ENCODE data around the gene DAP.

Gene DAP

DNA sequence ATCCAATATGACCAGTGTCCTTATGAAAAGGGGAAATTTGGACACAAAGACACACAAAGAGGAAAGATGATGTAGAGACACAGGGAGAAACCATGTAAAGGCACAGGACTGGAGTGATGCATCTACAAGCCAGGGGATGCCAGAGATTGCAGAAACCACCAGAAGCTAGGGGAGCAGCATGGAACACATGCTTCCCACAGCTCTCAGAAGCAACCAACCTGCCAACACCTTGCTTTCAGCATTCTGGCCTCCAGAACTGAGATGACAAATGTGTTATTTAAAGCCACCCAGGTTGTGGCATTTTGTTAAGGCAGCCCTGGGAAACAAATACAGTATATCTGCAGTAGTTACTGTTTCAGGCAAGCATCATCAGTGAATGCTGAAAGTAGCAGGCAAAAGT lies 23.2 kb downstream of the DAP start:
- Histone ChIP-seq H3K4ac (ENCODE audit: low read depth, low read length) (peak overlapping the region; percentile 44), H3K4me2 (ENCODE audit: low read length) (no peak overlapping the region), H2AK5ac (ENCODE audit: low read length) (no peak overlapping the region), H4K12ac (ENCODE audit: low read depth, low read length) (no peak overlapping the region), H2AFZ (ENCODE audit: insufficient read depth, low read length, poor library complexity) (no peak overlapping the region), H3K79me2 (ENCODE audit: control insufficient read depth, insufficient read depth, low read length, poor library complexity) (peaks cover 2% of the 10 kb centered on the region), H4K91ac (ENCODE audit: low read depth, low read length) (no peak overlapping the region), H3K27me3 (ENCODE audit: insufficient read depth, low read length) (no peaks in the 10 kb centered on the region), H3K79me1 (ENCODE audit: low read length) (peaks cover 4% of the 10 kb centered on the region), H2BK120ac (ENCODE audit: insufficient read depth, low read length, poor library complexity) (no peak overlapping the region), H3K23ac (ENCODE audit: low read length) (no peak overlapping the region), H3K36me3 (ENCODE audit: control insufficient read depth in 1 of 2, insufficient read depth in 2 of 2, low read length in 2 of 2) (peaks cover 13 to 26% of the 10 kb centered on the region in 2 experiments), H3K4me3 (ENCODE audit: low read depth, low read length) (no peak overlapping the region), H3K18ac (ENCODE audit: low read length) (peak overlapping the region; percentile 41), H4K8ac (ENCODE audit: low read depth, low read length) (no peak overlapping the region), H2BK5ac (ENCODE audit: low read depth, low read length, poor library complexity) (no peak overlapping the region), H3K9me3 (ENCODE audit: insufficient read depth, low read depth, low read length) (peaks cover 3% of the 10 kb centered on the region), H2BK12ac (ENCODE audit: low read length) (no peak overlapping the region), H3K27ac (ENCODE audit: low read depth, low read length) (no peak overlapping the region), H3K14ac (ENCODE audit: low read length) (no peak overlapping the region), H3K9ac (ENCODE audit: low read length) (no peak overlapping the region), H3K4me1 (ENCODE audit: control insufficient read depth in 1 of 2, insufficient read depth in 2 of 2, low read length in 2 of 2) (peaks cover 5 to 8% of the 10 kb centered on the region in 2 experiments)
- no peak for DNase-seq

DNA sequence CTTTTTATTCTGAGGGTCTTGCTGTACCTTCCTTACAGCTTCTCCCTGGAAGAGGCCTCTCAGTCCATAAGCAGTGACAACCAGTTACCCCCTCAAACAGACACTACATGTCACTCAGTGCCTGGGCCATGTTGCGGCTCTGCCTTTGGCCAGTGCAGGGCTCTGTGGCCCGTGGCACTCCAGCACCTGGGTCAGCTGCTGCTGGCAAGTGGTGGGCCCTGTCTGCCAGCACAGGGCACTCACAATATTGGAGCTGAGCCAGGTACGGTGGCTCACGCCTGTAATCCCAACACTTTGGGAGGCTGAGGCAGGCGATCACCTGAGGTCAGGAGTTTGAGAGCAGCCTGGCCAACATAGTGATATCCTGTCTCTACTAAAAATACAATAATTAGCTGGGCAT lies 24.2 kb downstream of the DAP start:
- Histone ChIP-seq H3K79me1 (ENCODE audit: low read length) (peaks cover 4% of the 10 kb centered on the region), H3K4me1 (ENCODE audit: control insufficient read depth in 1 of 2, insufficient read depth in 2 of 2, low read length in 2 of 2) (peaks cover 5 to 8% of the 10 kb centered on the region in 2 experiments), H2BK5ac (ENCODE audit: low read depth, low read length, poor library complexity) (no peak overlapping the region), H3K36me3 (ENCODE audit: control insufficient read depth in 1 of 2, insufficient read depth in 2 of 2, low read length in 2 of 2) (peaks cover 14 to 28% of the 10 kb centered on the region in 2 experiments), H3K4ac (ENCODE audit: low read depth, low read length) (no peak overlapping the region), H2BK120ac (ENCODE audit: insufficient read depth, low read length, poor library complexity) (no peak overlapping the region), H3K9ac (ENCODE audit: low read length) (no peak overlapping the region), H2AK5ac (ENCODE audit: low read length) (no peak overlapping the region), H2BK12ac (ENCODE audit: low read length) (no peak overlapping the region), H3K4me3 (ENCODE audit: low read depth, low read length) (no peak overlapping the region), H3K9me3 (ENCODE audit: insufficient read depth, low read depth, low read length) (peaks cover 3% of the 10 kb centered on the region), H3K79me2 (ENCODE audit: control insufficient read depth, insufficient read depth, low read length, poor library complexity) (peaks cover 2% of the 10 kb centered on the region), H3K18ac (ENCODE audit: low read length) (peak overlapping the region; percentile 62), H3K14ac (ENCODE audit: low read length) (no peak overlapping the region), H3K27ac (ENCODE audit: low read depth, low read length) (no peak overlapping the region), H4K12ac (ENCODE audit: low read depth, low read length) (no peak overlapping the region), H4K91ac (ENCODE audit: low read depth, low read length) (no peak overlapping the region), H3K4me2 (ENCODE audit: low read length) (no peak overlapping the region), H2AFZ (ENCODE audit: insufficient read depth, low read length, poor library complexity) (no peak overlapping the region), H3K23ac (ENCODE audit: low read length) (no peak overlapping the region), H4K8ac (ENCODE audit: low read depth, low read length) (no peak overlapping the region), H3K27me3 (ENCODE audit: insufficient read depth, low read length) (no peaks in the 10 kb centered on the region)
- no CpG with 5 or more reads among the region's 5 CpGs for WGBS (ENCODE audit: extremely low coverage, insufficient coverage, insufficient read length)
- DNase-seq, result no peak

DNA sequence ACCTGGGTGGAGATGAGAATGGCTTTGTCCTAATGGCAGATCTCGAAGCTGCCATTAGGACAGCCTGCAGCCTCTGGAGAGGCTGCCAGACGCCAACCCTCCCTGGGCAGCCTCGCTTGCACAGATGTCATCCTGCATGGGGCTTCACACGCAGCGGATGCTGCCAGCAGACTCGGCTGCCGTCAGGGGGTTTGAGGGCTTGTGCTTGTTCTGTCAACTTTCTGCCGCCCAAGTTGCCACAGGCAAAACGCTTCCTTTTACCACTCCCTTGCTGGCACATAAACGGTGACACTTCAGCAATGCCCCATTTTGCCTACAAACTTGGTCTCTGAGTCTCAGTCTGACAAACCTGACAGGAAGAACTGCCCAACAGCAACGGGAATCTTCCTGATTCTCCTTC lies 24.7 kb downstream of the DAP start:
- no peak overlapping the region for H2AK5ac ChIP-seq (ENCODE audit: low read length)
- H2BK12ac ChIP-seq (ENCODE audit: low read length), result no peak overlapping the region
- no peak overlapping the region for H3K18ac ChIP-seq (ENCODE audit: low read length)
- DNase-seq, result no peak
- no peak overlapping the region for H3K4me3 ChIP-seq (ENCODE audit: low read depth, low read length)
- H4K91ac ChIP-seq (ENCODE audit: low read depth, low read length), result no peak overlapping the region
- H3K9me3 ChIP-seq (ENCODE audit: insufficient read depth, low read depth, low read length), result peaks cover 3% of the 10 kb centered on the region
- H3K4me1 ChIP-seq (ENCODE audit: control insufficient read depth in 1 of 2, insufficient read depth in 2 of 2, low read length in 2 of 2), result peaks cover 5 to 8% of the 10 kb centered on the region in 2 experiments
- H2BK120ac ChIP-seq (ENCODE audit: insufficient read depth, low read length, poor library complexity), result no peak overlapping the region
- no peak overlapping the region for H3K9ac ChIP-seq (ENCODE audit: low read length)
- H3K79me2 ChIP-seq (ENCODE audit: control insufficient read depth, insufficient read depth, low read length, poor library complexity), result peaks cover 2% of the 10 kb centered on the region
- H2AFZ ChIP-seq (ENCODE audit: insufficient read depth, low read length, poor library complexity), result no peak overlapping the region
- no peak overlapping the region for H3K27ac ChIP-seq (ENCODE audit: low read depth, low read length)
- no peak overlapping the region for H3K14ac ChIP-seq (ENCODE audit: low read length)
- H2BK5ac ChIP-seq (ENCODE audit: low read depth, low read length, poor library complexity), result no peak overlapping the region
- no peak overlapping the region for H4K8ac ChIP-seq (ENCODE audit: low read depth, low read length)
- H3K23ac ChIP-seq (ENCODE audit: low read length), result no peak overlapping the region
- no peak overlapping the region for H4K12ac ChIP-seq (ENCODE audit: low read depth, low read length)
- no peak overlapping the region for H3K4ac ChIP-seq (ENCODE audit: low read depth, low read length)
- no peak overlapping the region for H3K4me2 ChIP-seq (ENCODE audit: low read length)
- WGBS (ENCODE audit: extremely low coverage, insufficient coverage, insufficient read length), result no CpG with 5 or more reads among the region's 11 CpGs
- peaks cover 4% of the 10 kb centered on the region for H3K79me1 ChIP-seq (ENCODE audit: low read length)
- H3K27me3 ChIP-seq (ENCODE audit: insufficient read depth, low read length), result no peaks in the 10 kb centered on the region
- H3K36me3 ChIP-seq (ENCODE audit: control insufficient read depth in 1 of 2, insufficient read depth in 2 of 2, low read length in 2 of 2), result peaks cover 18 to 30% of the 10 kb centered on the region in 2 experiments

DNA sequence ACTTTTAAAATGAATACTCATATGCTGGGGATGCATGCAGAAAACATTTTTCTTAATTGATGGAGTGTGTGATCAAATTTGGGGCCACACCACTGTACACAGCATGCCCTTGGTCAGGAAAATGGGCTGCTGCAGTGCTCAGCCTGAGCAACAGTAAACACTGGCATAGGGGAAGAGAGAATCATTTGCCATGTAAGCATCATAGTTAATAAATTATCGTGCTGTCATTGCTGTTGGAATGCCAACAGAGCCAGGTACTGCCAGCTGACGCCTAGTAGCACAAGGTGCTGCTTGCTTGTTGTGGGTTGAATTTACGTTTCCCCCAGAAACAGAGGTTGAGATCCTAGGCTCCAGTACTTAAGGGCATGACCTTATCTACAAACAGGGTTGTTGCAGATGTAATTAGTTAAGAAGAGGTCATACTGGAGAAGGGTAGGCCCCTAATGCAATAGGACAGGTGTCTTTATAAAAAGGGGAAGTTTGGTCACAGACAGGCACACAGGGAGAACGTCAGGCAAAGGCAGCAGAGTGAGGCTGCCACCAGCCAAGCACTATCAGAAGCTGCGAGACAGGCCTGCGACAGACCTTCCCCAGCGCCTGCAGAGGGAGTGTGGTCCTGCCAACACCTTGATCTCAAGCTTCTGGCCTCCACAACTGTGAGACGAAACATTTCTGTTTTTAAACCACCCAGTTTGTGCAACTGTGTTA lies 25.3 kb downstream of the DAP start:
- Histone ChIP-seq H3K79me2 (ENCODE audit: control insufficient read depth, insufficient read depth, low read length, poor library complexity) (peaks cover 2% of the 10 kb centered on the region), H4K8ac (ENCODE audit: low read depth, low read length) (no peak overlapping the region), H3K4ac (ENCODE audit: low read depth, low read length) (no peak overlapping the region), H3K27ac (ENCODE audit: low read depth, low read length) (no peak overlapping the region), H3K23ac (ENCODE audit: low read length) (no peak overlapping the region), H3K4me2 (ENCODE audit: low read length) (no peak overlapping the region), H4K12ac (ENCODE audit: low read depth, low read length) (no peak overlapping the region), H3K4me3 (ENCODE audit: low read depth, low read length) (no peak overlapping the region), H3K9ac (ENCODE audit: low read length) (no peak overlapping the region), H2BK120ac (ENCODE audit: insufficient read depth, low read length, poor library complexity) (no peak overlapping the region), H2BK12ac (ENCODE audit: low read length) (no peak overlapping the region), H4K91ac (ENCODE audit: low read depth, low read length) (no peak overlapping the region), H3K79me1 (ENCODE audit: low read length) (peaks cover 4% of the 10 kb centered on the region), H3K27me3 (ENCODE audit: insufficient read depth, low read length) (no peaks in the 10 kb centered on the region), H2AFZ (ENCODE audit: insufficient read depth, low read length, poor library complexity) (no peak overlapping the region), H3K36me3 (ENCODE audit: control insufficient read depth in 1 of 2, insufficient read depth in 2 of 2, low read length in 2 of 2) (peaks cover 16 to 28% of the 10 kb centered on the region in 2 experiments), H3K4me1 (ENCODE audit: control insufficient read depth in 1 of 2, insufficient read depth in 2 of 2, low read length in 2 of 2) (peaks cover 5 to 8% of the 10 kb centered on the region in 2 experiments), H3K18ac (ENCODE audit: low read length) (no peak overlapping the region), H3K14ac (ENCODE audit: low read length) (no peak overlapping the region), H2BK5ac (ENCODE audit: low read depth, low read length, poor library complexity) (no peak overlapping the region), H2AK5ac (ENCODE audit: low read length) (no peak overlapping the region), H3K9me3 (ENCODE audit: insufficient read depth, low read depth, low read length) (peaks cover 1% of the 10 kb centered on the region)
- DNase-seq, result no peak
- WGBS (ENCODE audit: extremely low coverage, insufficient coverage, insufficient read length), result no CpG with 5 or more reads among the region's 8 CpGs

Measured in trophoblast cell (in vitro differentiated cells and primary cell).